Prostate gland (tissue), 2 donors: ENCODE data around the gene ITGB5.

Experiments
- CTCF ChIP-seq, 4 experiments: fragments of 200-600 bp in 2 of 4; fragments of 450-650 bp in 2 of 4; sonication (generic) in 2 of 4; IDR thresholded peaks; 1 replicate in 3 of 4; 2 replicates in 1 of 4; pipeline ENCODE4 v1.5.1; 2016 to 2019; ENCODE audit warnings: antibody characterized with exemption in 4 of 4, mild to moderate bottlenecking in 2 of 4, moderate library complexity in 2 of 4
- POLR2A ChIP-seq: fragments of 450-650 bp; IDR thresholded peaks from one replicate; pipeline ENCODE4 v1.6.1; 2016; ENCODE audit warnings: antibody characterized with exemption, mild to moderate bottlenecking

GRCh38 chr3:124839896-124840295 is 47.3 kb downstream of the ITGB5 start:
- TF ChIP-seq CTCF (IDR thresholded peaks at IDR 0.05) = no peak
- no peak for TF ChIP-seq POLR2A
